NCI-H2227 treated with DMSO at 0.1 percent for 48 hours (cell line): ENCODE measurements around the gene FAR2.
"Not testable (repeated sequence)": the region's sequence is repeated elsewhere in the genome, so short reads cannot be mapped to it uniquely, and the experiment has no call there.

Experiments used
- DNase-seq: peaks from one replicate; lab custom pipeline; 2025; lab: John Stamatoyannopoulos, UW

Gene FAR2

GRCh38 chr12:29234965-29235626 is 86.0 kb downstream of the FAR2 start:
- DNase-seq, result peak; percentile 73

DNA sequence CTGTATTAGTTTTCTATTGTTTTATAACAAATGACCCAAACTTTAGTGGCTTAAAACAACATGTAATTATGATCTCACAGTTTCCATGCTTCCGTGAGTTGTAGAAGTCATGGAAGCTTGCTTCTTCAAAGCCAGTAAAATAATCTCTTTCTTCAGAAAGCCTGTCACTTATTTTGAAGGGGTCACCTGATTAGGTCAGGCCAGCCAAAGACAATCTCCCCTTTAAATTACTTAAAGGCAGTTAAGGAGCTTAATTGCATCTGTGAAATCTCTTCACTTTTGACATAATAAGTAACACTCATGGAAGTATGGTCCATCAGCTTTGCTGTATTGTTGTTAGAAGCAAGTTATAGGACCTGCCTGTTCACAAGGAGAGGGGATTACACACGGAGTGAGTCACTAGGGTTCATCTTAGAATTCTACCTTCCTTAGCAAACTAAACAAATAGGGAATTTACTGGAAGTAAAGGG is 89.8 kb downstream of the FAR2 start:
- DNase-seq, result peak; percentile 5

DNA sequence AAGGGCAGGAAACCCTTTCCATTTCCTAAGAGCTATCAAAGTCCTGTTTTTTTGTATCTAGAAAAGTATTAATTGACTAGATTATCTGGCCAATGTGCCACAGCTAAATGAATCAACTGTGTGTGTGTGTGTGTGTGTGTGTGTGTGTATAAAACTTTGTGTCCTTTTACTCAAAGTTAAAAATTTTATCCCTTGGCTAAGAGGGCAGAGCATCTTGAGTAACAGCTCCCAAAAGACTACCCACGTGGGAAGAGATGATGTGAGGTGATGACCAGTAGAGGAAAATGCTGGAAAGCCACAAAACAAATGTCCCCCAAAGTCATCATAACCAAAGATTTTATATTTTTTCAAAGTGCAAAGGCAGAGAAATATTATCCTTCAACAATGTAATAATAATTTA is 90.3 kb downstream of the FAR2 start:
- no peak for DNase-seq

DNA sequence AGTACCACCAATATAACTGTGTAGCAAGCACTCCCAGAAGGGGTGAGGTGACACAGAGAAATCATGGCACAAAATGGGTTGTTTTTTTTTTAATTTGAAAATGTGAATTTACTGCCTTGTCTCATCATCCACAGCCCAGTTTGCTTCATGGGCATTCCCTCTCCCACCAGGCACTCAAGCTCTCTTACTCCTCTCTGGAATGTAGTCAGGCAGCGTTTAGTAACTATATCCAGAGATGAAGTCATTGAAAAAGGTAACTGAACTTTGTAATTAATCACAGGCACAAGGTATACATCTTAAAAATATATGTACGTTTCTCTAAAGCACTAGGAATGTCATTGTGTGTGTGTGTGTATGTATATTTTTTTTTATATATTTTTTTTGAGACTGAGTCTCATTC is 91.4 kb downstream of the FAR2 start:
- DNase-seq, result no peak

DNA sequence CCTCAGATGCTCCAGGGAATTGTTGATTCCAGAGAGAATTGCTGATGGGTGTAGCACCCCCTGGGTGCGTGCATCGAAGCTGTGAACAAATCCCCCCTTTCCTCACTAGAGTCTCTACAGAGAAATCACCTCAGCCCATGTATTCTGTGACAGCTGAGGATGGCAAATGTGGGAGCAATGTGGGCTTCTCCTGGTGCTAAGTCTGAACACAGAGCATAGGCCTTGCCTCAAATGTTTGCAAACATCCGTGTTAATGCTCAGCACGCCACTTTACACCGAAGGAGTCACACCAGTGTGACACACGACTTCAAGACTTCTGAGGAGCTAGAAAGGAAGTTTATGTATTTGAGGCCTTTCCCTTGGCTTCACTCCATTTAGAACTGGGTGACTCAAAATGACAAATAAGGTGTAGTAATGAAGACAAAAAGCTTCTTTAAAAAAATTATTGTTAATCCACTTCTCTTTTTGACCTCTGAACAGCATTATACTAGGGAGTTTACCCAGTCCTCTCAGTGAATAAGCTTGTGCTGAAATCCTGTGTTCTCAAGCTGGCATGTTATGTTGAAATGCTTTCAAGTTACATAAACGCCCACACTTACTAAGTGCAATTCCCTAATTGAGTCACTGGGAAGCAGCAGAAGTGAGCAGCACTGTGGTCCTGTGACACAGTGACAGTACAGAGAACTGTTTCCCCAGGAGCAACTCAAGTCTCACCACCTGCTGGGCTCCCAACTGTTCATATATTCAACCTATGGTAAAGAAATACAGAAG is 92.9 kb downstream of the FAR2 start:
- DNase-seq, result no peak

GRCh38 chr12:29242921-29243431 is 93.9 kb downstream of the FAR2 start:
- no peak for DNase-seq

DNA sequence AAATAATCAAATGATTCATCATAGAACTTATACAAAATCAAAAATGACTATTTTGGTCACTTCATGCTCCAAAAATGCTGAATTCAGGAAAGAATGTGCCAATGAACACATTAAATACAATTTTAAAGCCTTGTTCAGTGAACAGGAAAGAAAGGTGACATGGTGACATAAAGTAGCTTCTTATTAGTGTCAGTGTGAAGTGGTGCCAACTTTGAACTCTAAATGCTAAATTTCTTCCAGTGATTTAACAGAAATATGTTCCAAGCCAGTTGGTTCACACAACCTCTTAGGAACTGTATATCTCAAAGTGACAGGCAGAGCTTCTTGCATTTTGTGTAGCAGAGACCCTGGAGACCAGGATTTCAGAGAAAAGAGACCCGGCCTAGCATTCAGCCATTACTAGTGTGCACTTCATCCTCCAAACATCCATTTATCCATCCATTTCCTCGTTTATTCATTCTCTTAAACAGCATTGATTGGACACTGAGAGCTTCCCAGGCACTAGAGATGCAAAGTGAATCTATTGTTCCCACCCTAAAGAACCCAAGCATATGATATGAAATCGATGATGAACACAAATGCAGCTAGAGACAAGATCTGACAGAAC is 95.2 kb downstream of the FAR2 start:
- DNase-seq, result no peak

DNA sequence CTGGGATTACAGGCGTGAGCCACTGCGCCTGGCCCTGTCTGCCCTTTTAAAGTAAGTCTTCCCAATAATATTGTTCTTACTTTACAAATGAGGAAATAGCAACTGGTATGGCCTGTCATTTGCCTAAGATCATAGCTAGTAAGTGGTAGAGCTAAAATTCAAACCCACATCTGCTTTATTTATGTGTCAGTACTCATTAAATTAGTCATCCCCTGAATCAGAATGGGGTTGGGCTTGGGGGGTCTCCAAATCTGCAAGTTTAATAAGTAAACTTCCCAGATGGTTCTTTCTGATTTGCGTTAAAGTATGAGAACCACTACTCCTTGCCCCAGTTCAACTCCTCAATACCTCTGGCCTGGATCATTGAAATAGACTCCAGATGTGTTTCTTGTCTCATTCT is 96.2 kb downstream of the FAR2 start:
- no peak for DNase-seq

- no peak for DNase-seq
Measured at GRCh38 chr12:29249930-29250329, 100.9 kb downstream of the FAR2 start.

- no peak for DNase-seq
Measured at GRCh38 chr12:29253906-29254625, 105.0 kb downstream of the FAR2 start.

DNA sequence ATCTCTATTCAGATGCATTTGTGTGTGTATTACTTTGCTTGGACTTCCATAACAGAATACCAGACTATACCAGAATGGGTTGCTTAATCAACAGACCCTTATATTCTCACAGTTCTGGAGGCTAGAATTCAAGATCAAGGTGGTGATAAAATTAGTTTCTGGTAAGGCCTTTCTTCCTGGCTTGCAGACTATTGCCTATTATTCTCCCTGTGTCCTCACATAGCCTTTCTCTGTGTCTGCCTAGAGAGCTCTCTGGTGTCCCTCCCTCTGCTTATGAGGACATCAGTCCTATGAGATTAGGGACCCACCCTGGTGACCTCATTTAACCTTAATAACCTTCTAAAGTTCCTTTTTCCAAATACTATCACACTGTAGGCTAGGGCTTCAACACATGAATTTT is 106.0 kb downstream of the FAR2 start:
- DNase-seq, result no peak

DNA sequence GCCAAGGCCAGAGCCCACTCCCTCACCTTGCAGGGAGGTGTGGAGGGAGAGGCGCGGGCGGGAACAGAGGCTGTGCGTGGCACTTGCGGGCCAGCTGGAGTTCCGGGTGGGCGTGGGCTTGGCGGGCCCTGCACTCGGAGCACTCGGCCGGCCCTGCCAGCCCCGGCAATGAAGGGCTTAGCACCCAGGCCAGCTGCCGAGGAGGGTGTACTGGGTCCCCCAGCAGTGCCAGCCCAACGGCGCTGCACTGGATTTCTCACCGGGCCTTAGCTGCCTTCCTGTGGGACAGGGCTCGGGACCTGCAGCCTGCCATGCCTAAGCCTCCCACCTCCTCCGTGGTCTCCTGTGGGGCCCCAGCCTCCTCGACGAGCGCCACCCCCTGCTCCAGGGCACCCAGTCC is 107.5 kb downstream of the FAR2 start:
- no peak for DNase-seq

- not testable (repeated sequence) for DNase-seq
Measured at GRCh38 chr12:29257687-29258086, 108.6 kb downstream of the FAR2 start.

- no peak for DNase-seq
Measured at GRCh38 chr12:29264424-29264823, 115.3 kb downstream of the FAR2 start.

GRCh38 chr12:29269706-29270408 is 120.8 kb downstream of the FAR2 start:
- no peak for DNase-seq

DNA sequence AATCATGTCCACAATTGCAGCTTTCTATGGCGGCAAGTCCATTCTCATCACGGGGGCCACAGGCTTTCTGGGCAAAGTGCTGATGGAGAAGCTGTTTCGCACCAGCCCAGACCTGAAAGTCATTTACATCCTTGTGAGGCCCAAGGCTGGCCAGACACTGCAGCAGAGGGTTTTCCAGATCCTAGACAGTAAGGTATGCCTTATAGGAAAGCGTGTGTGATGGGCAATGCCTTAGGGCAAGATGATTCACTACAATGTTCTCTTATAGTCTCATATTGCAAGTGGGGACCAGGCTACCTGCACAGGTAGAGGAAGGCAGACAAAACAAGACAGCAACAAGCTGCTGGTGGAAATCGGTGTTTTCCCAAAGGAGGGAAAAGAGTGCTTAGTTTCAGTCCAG is 121.4 kb downstream of the FAR2 start:
- DNase-seq, result no peak

DNA sequence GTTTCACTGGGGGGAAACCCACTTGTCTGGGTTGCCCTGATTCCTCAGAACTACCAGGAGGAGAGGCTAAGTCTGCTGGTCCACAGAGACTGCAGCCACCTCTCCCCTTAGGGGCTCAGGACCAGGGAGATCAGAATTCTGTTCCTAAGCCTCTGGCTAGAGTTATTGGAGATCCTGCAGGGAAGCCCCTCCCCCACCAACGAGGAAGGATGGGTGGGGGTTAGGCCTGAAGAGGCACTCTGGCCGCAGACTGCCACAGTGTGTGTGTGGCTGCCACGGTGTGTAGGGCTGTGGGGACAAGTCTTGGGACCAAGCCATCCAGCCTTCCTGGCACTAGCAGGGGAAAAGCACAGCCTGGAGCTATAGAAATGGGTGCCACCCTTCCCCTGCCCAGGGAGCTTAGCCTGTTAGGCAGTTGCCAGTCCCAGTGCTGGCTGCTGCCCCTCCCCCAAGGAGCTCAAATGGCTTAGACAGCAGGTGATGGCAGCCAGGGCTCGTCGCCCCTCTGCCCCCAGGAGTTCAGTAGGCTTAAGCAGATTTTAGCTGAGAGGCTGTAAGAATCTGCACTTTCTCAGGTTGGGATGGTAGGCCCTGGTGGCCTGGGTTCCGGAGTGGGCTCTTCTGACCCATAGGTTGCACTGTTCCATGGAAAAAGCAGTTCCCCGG is 124.2 kb downstream of the FAR2 start:
- DNase-seq, result no peak

- no peak for DNase-seq
Measured at GRCh38 chr12:29275834-29276233, 126.8 kb downstream of the FAR2 start.

- DNase-seq, result no peak
Measured at GRCh38 chr12:29277231-29277630, 128.2 kb downstream of the FAR2 start.

GRCh38 chr12:29278673-29279420 is 129.8 kb downstream of the FAR2 start:
- no peak for DNase-seq
